GM19193 (cell line): ENCODE data around the gene TBXA2R.

Experiments used
- POLR2A ChIP-seq: IDR thresholded peaks from 4 replicates; pipeline ENCODE4 v1.6.1; 2011; ENCODE audit not compliant: insufficient read depth, insufficient read length; ENCODE audit errors: extremely low read depth

The TBXA2R gene

DNA sequence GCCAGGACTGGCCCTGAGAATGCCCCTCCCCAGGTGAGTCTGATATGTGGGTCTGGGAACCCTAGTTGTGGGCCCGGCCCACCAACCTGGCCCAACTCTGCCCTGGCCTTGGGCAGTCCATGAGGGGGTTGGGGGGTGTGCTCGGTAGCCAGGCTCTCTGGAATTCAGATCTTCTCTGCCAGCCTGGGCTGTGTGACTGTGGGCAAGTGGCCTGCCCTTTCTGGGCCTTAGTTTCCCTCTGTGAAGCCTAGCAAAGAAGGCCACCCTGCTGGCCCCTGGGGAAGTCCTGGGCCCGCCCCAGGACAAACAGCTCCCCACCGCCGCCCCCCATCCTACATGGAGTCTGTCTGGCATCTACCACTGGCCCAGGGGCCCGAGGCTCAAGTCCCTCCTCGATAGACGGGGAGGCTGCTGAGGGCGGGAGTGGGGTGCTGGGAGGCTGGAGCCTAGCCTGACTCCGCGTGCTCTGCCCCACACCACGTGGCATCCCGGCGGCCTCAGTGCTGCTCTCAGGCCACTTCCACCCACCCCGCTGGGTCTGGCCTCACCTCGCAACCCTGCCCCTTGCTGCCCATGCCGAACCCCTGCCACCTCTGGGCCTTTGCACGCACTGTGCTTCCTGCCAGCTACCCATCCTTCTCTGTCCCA lies 8.3 kb upstream of the TBXA2R start:
- TF ChIP-seq POLR2A = no peak

GRCh38 chr19:3613818-3614661 lies 7.4 kb upstream of the TBXA2R start:
- TF ChIP-seq POLR2A = no peak

- TF ChIP-seq POLR2A = no peak
Observed at GRCh38 chr19:3612901-3613741, 6.4 kb upstream of the TBXA2R start.

GRCh38 chr19:3612330-3612729 lies 5.7 kb upstream of the TBXA2R start:
- no peak for TF ChIP-seq POLR2A

DNA sequence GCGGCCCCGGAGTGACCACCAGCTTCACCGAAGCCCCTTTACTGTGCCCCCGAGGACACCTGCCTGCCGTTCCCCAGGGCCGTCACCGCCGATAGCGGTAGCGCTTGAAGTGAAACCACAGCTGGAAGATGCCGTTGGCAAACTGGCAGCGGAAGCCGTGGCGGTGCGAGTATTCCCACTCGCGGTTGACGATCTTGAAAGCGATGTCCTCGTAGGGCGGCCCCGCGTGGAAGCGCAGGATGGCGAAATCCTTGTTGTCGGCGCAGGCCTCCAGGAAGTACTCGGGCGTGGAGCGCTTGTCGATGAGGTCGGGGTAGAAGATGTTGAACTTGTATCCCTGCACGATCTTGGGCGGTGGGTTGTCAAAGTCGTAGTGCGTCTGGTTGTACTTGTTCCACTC lies 5.2 kb upstream of the TBXA2R start:
- TF ChIP-seq POLR2A = no peak

- no peak for TF ChIP-seq POLR2A
Observed at GRCh38 chr19:3610745-3611717, 4.4 kb upstream of the TBXA2R start.

DNA sequence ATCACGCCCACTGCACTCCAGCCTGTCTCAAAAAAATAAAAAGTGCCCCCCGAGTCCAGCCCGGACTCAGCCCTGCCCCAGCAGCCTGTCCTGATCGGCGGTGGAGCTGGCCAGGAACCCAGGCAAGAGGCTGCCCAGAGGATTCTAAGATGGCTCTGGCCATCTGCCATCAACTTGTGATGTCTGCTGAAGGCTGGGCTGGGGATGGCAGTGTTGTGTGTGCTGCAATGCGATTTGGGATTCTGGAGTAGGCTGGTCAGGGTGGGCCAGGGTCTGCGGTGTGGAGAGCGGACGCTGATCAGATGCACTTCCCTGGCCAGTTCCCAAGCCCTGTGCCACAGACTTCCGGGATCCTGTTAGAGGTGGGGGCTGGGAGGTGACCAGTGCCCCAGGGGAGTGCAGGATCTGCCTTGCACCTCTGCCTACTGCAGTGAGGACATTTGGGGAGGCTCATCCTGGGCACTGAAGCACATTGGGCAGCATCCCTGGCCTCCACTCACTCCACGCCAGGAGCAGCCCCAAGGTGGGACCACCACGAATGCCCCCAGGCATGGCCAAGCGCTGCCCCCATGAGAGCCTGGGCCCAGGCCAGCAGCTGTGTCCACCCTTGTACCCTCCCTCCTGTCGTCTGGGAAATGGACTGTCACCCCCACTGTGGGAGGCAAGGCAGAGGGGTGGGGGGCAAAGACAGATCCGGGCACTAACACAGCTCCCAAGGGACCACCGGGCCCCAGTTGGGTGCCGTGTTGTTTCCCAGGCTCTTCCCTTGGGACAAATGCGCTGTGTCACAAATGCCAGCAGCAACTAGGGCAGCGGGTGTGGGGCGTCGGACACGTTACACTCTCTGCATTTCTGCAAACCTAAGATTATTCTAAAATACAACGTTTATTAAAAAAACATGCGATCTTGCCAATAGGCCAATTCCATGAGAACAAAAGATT lies 3.4 kb upstream of the TBXA2R start:
- no peak for TF ChIP-seq POLR2A

DNA sequence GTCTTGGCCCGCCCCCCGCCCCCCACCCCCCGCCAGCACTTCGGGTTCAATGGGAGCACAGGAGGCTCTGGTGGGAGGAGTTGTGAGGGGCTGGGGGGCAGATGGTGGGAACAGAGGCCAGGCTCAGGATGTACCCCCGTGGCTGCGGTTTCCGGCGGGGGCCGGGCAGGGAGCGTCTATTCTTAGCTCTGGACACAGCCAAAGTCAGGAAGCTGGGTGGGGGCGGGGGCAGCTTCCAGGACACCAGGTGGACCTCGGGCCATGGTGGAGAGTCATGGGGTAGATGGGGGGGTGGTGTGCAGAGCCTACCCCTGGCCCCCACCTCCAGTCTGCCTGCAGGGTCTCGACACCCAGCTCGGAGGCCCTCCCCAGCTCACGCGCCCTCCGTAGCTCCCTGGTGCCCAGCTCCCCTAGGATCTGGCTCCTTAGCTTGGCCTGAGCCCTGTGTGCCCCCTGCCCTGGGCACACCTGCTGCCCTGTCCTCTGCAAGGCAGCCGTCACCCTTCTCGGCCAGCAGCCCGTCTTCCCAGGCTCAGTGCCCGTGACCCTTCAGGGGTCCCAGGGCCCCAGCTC lies 2.2 kb upstream of the TBXA2R start:
- TF ChIP-seq POLR2A = no peak

GRCh38 chr19:3608079-3608641 lies 1.5 kb upstream of the TBXA2R start:
- no peak for TF ChIP-seq POLR2A

GRCh38 chr19:3607303-3608078 lies 816 bp upstream of the TBXA2R start:
- TF ChIP-seq POLR2A = no peak

DNA sequence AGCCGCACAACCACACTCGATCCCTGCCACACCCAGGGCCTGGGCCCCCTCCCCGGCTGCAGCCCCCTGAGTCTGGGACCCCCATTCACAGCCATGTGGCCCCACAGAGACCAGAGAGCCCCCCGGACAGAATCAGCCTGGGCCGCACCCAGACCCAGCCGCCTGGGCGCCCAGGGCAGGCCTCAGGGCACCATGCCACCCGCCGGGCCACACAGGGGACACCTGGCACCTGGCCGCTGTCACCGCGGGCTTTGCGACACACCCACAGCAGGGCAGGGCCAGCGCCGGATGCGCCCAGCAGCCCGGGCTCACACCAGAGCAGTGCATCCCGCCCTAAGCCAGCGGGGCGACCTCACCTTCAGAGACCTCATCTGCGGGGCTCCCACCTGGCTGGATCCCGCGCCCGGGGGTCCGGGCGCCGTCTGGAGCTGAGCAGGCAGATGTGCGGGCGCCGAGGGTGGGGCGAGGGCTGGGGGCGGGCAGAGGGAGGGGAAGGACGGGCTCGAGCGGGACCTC lies 443 bp downstream of the TBXA2R start:
- no peak for TF ChIP-seq POLR2A

- TF ChIP-seq POLR2A = no peak
Observed at GRCh38 chr19:3605770-3606169, 905 bp downstream of the TBXA2R start.

- TF ChIP-seq POLR2A = no peak
Observed at GRCh38 chr19:3605361-3605760, 1.3 kb downstream of the TBXA2R start.
